Measurements from ENCODE around the gene TMEM167A.

Gene TMEM167A

DNA sequence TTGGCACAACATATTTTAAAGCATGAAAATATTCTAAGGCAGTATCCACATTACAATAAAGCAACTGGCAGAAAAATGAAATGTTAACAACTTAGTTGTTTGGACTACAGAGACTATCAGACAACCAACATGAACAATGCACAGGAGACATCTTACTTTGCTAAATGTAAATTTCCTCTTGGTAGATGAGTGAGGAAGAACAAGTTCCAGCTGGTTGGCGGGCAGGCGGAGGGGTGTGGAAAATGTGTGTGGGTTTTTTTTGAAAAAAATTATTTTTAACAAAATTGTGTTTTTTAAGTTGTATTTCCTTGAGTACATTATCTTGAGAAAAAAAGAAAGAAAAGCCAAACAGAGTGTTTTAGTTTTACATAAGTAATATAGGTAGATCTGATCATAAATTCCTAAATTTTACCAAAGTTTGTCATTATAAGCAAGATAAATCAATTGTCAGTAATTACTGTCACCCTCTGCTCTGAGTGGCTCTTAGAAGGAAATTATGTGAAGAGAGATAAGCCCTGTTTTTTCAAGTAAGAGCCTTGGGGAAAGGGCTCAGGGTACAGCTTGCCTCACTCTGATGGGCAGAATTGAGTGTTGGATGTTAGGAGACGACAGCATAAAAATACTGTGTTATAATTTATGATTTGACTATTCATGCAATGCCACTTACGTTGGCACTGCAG is 42.5 kb downstream of the TMEM167A start:
- DNase-seq (ENCODE audit: low read depth) = no peak

DNA sequence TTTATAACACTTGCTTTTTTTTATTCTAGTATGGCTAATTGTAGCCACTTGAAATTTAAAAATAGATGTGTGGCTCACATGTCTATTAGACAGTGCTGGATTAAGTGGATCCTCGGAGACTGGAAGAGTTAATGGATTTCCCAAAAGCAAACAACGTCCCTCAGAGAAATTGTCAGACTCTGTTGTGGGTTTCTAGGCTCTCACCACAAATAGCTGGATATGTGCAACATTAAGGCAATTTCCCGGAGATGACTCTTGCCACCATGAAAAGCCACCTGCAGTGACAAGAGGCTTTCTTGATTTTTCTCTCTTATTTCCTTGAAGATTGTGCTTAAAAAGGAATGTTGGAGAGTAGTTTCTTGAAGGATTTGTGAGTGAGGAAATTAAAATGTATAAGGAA is 43.2 kb downstream of the TMEM167A start:
- no peak for DNase-seq (ENCODE audit: low read depth)

DNA sequence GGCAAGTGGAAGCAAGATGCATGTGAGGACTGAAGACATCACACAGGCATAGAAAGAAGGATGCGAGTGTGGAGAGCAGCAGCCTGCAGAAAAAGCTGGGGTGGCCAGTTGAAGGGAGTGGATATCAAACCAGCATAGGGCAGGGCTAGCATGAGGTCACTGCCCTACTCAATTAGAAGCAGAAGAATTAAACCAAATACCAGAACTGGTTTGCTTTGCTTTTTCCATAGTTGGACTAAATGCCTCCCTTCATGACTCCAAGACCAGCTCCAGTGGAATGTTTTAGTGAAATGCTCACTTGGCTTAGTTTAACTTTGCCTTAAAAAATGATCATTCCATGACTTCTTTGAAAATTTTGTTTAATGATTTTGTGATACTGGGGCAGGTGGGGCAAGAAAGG is 45.8 kb downstream of the TMEM167A start:
- DNase-seq (ENCODE audit: low read depth) = no peak

DNA sequence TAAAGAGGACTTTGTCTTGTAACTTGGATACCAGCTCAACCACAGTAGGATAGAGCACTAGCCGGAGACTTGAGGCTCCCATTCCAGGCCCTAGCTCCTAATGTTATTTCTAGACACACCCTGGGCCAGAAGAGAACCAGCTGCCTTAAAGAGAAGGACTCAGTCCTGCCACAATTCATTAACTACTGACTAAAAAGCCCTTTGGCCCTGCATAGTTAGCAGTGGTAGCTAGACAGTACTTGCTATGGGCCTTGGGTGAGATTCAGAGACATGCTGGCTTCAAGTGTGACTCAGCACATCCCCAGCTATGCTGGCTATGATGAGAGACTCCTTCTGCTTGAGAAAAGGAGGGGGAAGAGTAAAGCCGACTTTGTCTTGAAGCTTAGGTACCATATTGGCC is 47.3 kb downstream of the TMEM167A start:
- no peak for DNase-seq (ENCODE audit: low read depth)

DNA sequence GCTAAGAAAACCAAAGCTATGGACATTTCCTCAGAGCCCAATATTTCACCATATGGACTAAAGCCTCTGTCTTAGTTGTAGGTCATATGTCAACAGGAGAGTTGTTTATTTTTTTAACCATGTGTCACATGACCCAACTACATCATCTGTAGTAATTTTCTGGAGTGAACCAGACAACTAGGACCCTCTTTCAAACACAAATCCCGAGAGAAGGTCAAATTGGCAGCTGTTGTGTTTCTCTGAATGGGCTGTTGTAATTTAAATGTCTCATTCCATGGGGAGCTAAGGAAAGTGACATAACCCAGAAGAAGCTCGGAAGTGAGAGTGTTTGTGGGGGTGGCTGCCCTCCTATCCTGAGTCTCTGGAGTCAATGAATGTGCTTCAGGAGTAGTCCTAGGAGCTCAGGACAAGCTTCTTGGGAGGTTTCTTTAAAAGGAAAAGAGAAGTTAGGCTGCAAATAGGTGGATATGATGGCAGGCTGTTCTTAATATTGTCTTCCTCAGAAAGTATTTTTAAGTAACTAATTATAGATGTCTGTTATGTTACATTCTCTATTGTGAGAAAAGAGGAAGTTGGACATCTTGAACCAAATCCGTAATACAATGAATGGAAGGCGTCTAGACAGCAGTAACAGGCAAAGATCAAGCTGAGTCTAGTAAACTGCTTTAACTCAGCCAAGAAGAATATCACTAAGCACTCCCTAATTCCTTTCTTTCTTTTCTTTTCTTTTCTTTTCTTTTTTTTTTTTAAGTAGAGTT is 50.1 kb downstream of the TMEM167A start:
- DNase-seq (ENCODE audit: low read depth) = no peak

DNA sequence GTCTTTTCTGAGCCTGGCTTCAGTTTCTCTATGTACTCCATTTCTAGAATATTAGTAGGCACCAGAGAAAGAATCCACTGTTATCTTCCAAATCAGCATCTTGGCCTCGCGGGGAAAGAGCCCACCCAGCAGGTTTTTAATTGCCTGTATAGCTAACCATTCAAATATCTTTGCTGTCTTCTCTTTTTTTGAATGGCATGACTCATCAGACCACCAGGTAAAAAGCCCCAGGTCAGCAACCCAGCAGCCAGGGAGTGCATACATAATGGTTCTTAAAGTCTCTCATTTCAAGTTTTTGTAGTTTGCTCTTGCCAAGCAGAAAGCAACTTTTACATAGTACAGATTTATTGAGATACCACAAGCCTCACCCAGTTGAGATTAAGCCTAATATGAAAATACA is 50.7 kb downstream of the TMEM167A start:
- DNase-seq (ENCODE audit: low read depth) = no peak

DNA sequence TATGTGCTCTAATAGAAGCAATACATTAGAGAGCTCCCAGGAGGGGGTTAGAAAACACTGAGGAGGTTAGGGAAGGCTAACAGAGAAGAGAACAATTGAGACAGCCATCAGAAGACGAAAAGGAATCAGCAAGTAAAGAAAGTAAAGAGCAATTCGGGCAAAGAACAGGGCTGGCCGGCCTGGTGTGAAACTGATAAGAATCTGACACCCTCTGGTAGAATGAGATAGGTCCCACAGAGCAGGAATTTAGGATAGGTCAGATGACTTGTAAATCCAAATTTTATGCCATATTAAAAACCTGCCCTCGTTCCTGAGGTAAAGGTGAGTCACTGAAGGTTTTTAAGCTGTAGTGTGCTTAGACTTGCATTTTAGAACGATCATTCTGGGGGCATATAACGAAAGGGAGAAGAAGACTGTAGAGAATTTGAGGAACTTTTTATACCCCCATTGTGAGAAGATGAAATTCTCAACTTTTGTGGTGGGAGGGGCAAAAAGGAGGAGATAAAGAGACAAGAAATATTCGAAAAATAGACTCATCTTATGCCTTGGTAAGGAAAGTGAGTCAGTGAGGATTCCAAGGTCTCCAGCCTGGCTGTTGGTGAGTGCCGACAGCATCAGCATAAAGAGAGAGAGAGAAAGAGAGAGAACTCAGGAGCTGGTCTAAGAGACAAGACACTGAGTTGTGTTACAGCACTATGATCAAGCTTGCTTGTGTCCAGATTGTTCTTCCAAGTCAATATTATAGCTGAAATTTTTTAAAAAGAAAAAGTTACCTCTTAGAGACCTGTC is 51.3 kb downstream of the TMEM167A start:
- no peak for DNase-seq (ENCODE audit: low read depth)

DNA sequence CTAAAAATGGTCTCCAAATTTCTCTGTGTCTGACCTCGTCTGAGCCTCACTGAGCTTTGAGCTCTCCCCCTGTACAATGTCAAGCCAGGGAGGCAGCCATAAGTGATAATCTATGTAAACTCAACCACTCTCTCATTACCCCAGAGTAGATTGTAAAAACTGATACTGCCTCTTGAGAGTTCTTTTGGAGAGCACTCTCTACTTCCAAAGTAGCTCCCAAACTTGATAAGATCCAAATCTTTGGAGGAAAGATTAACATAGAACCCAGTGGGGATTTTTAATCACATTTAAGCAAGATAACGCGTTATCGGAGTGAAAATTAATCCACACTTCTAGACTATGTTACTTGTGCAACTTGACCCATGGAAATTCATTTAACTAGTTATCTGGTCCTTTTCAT is 54.9 kb downstream of the TMEM167A start:
- DNase-seq (ENCODE audit: low read depth) = no peak

DNA sequence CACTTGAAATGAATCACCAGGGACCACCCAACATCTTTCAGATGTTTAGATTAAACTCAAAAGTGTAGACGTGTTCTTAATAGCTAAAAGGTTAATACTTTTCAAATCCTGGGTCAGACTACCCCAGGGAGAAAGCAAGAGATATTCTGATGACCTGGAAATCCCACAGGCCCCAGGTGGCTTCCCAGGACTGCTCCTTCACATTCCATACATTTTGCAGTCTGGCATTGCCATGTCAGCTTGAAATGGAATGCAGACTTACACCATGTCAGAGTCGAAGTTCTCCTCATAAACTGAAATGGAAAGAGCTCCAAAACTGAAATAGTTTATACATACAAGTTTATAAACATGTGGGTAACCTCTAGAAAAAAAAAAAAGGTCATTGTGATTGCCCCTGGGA is 61.5 kb downstream of the TMEM167A start:
- no peak for DNase-seq (ENCODE audit: low read depth)

DNA sequence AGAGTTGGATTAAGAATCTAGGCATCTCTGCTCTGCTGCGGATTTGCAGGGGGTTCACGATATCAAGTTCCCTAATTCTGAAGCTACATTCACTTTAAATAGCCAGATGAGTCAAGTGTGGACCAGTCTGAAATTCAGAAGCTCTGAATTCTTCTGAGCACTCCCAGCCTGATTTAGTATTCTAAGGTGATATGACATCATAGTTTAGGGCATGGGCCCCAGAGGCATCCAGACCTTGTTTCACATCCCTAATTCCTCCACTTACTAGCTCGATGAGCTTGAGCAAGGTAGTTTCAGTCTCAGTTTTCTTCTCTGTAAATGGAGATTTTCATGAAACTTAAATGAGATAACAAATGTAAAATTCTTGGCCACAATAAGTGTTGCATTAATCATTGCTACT is 65.2 kb downstream of the TMEM167A start:
- no peak for DNase-seq (ENCODE audit: low read depth)

DNA sequence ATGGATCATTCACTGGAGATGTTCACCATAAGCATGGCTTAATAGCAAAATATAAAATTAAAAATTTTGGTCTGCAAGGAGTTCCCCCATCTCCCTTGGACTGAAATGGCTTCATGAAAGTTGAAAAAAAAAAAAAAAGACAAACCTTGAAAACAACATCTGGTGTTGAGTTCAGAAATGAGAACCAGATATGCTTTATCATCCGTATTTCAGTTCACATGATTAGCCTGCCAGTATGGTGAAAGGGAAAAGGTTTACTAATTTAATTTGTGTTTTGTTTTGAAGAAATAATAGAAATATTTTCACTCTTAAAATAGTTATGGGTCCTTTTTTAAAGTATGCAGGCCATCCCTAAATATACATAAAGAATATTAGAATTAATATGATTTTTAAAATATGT is 67.8 kb downstream of the TMEM167A start:
- no peak for DNase-seq (ENCODE audit: low read depth)

DNA sequence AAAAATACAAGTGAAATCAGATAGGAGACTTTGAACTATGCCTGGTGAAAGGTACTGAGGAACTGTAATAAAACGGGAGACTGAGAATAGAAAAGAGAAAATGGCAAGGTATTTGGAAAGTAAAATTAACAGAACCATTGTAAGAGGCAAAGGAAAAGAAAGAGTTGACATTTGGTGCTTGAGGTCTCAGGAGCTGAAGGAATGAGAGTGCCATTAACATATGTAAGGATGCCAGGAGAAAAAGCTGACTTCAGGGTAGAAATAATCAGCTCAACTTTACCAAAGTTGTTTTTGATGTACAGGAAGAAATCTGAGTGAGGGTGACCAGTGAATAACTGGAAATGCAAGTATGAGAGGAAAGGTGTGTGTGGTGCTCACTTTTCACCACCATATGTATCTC is 69.4 kb downstream of the TMEM167A start:
- no peak for DNase-seq (ENCODE audit: low read depth)

DNA sequence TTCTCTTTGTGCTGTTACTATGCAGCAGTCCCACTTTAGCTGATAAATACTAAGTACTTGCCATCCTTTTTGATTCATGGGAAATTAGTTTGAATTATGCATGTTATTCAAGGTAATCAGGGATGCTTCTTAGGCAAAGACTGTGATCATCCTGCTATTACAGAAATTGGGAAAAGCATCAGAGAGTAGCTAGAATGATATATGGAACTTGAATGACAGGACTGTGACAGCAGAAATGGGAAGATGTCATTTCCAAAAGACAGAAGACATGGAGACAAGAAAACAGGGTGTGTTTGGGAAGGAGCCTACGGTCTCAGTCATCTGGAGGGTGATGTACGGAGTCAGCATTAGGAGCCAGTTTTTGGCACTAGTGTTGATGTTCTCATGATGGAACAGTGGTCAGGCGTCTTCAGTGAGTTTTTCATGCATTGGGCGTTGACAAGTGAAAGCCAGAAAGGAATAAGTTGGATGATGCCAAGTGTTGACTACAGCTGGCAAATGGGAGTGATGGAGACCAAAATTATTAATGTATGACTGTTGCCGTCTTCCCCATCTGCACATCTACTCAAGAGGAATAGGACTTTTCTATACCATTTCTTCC is 70.4 kb downstream of the TMEM167A start:
- no peak for DNase-seq (ENCODE audit: low read depth)

DNA sequence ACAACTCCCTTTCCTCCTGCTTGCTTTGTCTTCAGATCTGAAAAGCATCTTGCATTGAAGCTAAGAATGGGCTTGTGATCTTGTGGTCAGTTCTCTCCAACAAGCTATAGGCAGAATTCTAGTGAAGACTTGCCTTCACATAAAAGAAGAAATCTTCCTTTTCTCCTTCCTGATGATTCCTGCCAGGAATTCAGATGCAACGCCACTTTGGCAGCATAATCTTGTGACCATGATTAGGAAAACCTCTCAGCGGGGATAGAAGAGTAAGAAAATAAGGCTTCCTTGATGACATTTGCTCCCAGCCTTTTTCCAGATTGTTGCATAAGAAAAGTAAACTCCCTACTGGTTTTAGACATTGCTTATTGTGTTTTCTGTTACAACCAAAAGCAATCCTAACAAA is 73.4 kb downstream of the TMEM167A start:
- DNase-seq (ENCODE audit: low read depth) = no peak

Data from activated T-cell treated with anti-CD3 and anti-CD28 coated beads for 24 hours (primary cell).